ENCODE data around the gene NLRP10.

- TF ChIP-seq CTCF (conservative IDR thresholded peaks at IDR 0.05), result no peak
- no peak for TF ChIP-seq EZH2 (IDR thresholded peaks at IDR 0.05; ENCODE audit: low read depth)
These were observed 24.1 kb downstream of the NLRP10 start for GRCh38 chr11:7941146-7941545.

Measured in PC-9 (cell line).